ENCODE data around the gene EFHD2.
"Not testable (repeated sequence)": the region's sequence is repeated elsewhere in the genome, so short reads cannot be mapped to it uniquely, and the experiment has no call there.

Gene EFHD2

GRCh38 chr1:15388201-15388880, 21.3 kb upstream of the EFHD2 start:
- DNase-seq, result no peak

GRCh38 chr1:15389828-15390227, 19.9 kb upstream of the EFHD2 start:
- DNase-seq, result not testable (repeated sequence)

GRCh38 chr1:15390667-15391066, 19.0 kb upstream of the EFHD2 start:
- no peak for DNase-seq

GRCh38 chr1:15391366-15391765, 18.3 kb upstream of the EFHD2 start:
- no peak for DNase-seq

- DNase-seq, result no peak
Measured at GRCh38 chr1:15393475-15394257, 16.0 kb upstream of the EFHD2 start.

GRCh38 chr1:15394258-15394690, 15.4 kb upstream of the EFHD2 start:
- DNase-seq, result no peak

- no peak for DNase-seq
Measured at GRCh38 chr1:15397236-15397635, 12.5 kb upstream of the EFHD2 start.

- DNase-seq, result no peak
Measured at GRCh38 chr1:15399710-15400109, 10.0 kb upstream of the EFHD2 start.

- DNase-seq, result no peak
Measured at GRCh38 chr1:15400627-15401026, 9.1 kb upstream of the EFHD2 start.

- no peak for DNase-seq
Measured at GRCh38 chr1:15401391-15402055, 8.2 kb upstream of the EFHD2 start.

- DNase-seq, result no peak
Measured at GRCh38 chr1:15402809-15403450, 6.8 kb upstream of the EFHD2 start.

GRCh38 chr1:15403962-15404580, 5.6 kb upstream of the EFHD2 start:
- no peak for DNase-seq

- no peak for DNase-seq
Measured at GRCh38 chr1:15405106-15405850, 4.4 kb upstream of the EFHD2 start.

GRCh38 chr1:15406614-15407559, 2.8 kb upstream of the EFHD2 start:
- DNase-seq, result no peak

GRCh38 chr1:15407580-15407979, 2.1 kb upstream of the EFHD2 start:
- DNase-seq, result no peak

- DNase-seq, result no peak
Measured at GRCh38 chr1:15408890-15409387, 749 bp upstream of the EFHD2 start.

- DNase-seq, result no peak
Measured at GRCh38 chr1:15410223-15410883, 665 bp downstream of the EFHD2 start.

GRCh38 chr1:15410884-15411245, 1.2 kb downstream of the EFHD2 start:
- DNase-seq, result no peak

GRCh38 chr1:15411593-15412137, 2.0 kb downstream of the EFHD2 start:
- DNase-seq, result peak; percentile 29

Measured in activated effector memory CD4-positive, alpha-beta T cell treated with Interleukin-2 at 50 U/mL for 16 hours (primary cell).